A549 treated with DMSO at 1 μM for 4 hours (cell line): Measurements from ENCODE around the gene CARD19. TPM values are rescaled to one million over a fixed set of nuclear protein-coding genes. Genes with fewer than 3 reads are reported as not detected.

ENCODE experiments used
- total RNA-seq: library from RNA; stranded (reverse); fragments of 200-300 nt; extraction: Qiagen RNA extraction; gene quantifications from 5 replicates; pipeline ENCODE4 v1.2.3, GENCODE V29; 2022; ENCODE audit warnings: low read depth

The CARD19 gene, protein sequence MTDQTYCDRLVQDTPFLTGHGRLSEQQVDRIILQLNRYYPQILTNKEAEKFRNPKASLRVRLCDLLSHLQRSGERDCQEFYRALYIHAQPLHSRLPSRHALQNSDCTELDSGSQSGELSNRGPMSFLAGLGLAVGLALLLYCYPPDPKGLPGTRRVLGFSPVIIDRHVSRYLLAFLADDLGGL
- 52.6 to 67.4 TPM (median 60.6 TPM) in 5 replicates for total RNA-seq

GRCh38 chr9:93096131-93096802 is at the start of gene CARD19:
Gene CARD19, plus strand, starts transcription at chr9:93096217. Its CDS starts 129 bp downstream, at chr9:93096346.

DNA sequence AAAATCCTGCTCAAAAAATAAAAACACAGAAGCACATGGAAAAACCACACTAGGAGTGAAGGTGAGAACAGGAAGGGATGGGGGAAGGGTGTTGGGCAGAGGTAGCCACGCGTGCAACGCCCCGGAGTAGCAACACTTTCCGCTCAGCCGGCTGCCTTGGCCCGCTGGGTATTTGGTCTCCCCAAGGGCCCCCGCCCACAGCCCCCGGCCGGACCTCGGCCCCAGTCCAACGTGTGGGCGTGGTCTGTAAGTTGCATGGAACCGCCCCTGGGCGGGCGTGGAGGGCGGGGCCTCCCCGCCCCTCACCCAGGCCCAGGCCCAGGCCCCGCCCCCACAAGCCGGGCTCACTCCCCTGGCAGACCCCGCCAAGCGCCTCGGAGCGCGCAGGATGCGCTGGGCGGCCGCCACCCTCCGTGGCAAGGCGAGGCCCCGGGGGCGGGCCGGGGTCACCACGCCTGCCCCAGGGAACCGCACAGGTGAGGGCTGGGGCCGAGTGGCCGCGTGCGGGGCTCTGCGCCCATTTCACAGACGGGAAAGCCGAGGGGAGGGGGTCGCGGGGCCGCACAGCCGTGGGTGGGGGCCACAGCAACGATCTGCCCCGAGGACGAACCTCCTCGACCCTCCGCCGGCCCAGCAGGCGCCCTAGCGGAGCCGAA is 37.5 kb upstream of the CARD19 start, which contains the start of gene SUSD3:
TSS of gene SUSD3 (plus strand) at position 347 of the 656 bp plus-strand sequence. CDS start at position 389, 42 bp downstream.

DNA sequence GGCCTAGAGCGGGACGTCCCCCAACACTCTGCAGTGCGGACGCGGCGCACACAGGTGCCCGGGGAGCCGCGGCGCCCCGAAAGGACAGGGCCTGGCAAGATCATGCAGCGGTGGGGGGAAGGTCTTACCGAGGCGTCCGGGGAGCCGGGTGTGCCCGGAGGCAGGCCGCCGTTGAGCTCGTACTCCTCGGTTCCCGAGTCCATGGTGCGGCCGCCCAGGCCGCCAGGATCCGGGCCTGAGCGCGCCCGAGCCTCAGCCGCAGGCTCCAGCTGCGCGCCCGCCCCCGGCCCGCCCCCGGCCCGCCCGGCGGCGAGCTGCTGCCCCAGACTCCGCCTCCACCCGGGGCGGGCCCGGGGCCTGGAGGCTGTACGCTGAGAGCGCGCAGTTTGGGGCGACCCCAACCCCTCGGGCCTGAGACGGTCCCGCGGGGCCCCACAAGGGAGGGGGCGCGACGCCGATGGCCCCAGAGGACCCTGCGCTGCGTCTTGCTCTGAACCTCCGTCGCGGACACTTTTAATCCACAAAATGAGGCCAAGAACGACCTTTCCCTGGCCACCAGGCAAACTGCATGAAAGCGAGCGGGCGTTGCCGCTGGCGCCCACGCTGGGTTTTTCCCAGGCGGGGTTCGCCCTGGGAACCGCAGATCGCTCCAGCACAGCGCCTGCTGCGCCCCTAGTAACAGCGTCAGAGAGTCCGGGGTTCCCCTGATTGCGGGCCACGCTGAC is 38.2 kb downstream of the CARD19 start, which contains the start of gene NINJ1:
TSS of gene NINJ1 (minus strand) at position 237 of the 725 bp plus-strand sequence. CDS start at position 203, 34 bp downstream.

Other genes starting within 250 kb of the CARD19 start
- gene ZNF484, start 218.2 kb upstream of the CARD19 start, total RNA-seq: 2.0 to 3.1 TPM (median 2.6 TPM) in 5 replicates
- 0.11 to 0.41 TPM (median 0.23 TPM) in 5 replicates for gene FGD3, start 148.7 kb upstream of the CARD19 start, total RNA-seq
- gene SUSD3, start 37.5 kb upstream of the CARD19 start, total RNA-seq: 0.26 to 0.79 TPM (median 0.58 TPM) in 5 replicates
- 75.7 to 99.9 TPM (median 82.3 TPM) in 5 replicates for gene NINJ1, start 38.0 kb downstream of the CARD19 start, total RNA-seq
- gene WNK2, start 87.9 kb downstream of the CARD19 start, total RNA-seq: 3.8 to 8.6 TPM (median 6.4 TPM) in 5 replicates